A549 (cell line): ENCODE data around the gene TRERF1.

ENCODE experiments used
- CTCF ChIP-seq: fragments of >200 bp; sonication (Bioruptor Twin); formaldehyde crosslinking; IDR thresholded peaks from 3 replicates; pipeline ENCODE4 v1.5.1; 2016
- ELK1 ChIP-seq: fragments of 150-350 bp; IDR thresholded peaks from 2 replicates; pipeline ENCODE4 v1.6.1; 2014; ENCODE audit warnings: low read depth, mild to moderate bottlenecking, low read length
- HMGXB4 ChIP-seq: fragments of 250-450 bp; sonication (Bioruptor Pico); IDR thresholded peaks from 2 replicates; pipeline ENCODE4 v1.5.0; 2021; ENCODE audit warnings: mild to moderate bottlenecking, moderate library complexity, borderline replicate concordance
- RAD21 ChIP-seq, 2 experiments: fragments of >200 bp in 1 of 2; sonication (Bioruptor Twin) in 1 of 2; formaldehyde crosslinking in 1 of 2; IDR thresholded peaks in 1 of 2; conservative IDR thresholded peaks in 1 of 2; 2 replicates in 1 of 2; 3 replicates in 1 of 2; pipeline ENCODE4 v1.6.1; 2012 to 2018; ENCODE audit warnings: inconsistent platforms in 1 of 2

GRCh38 chr6:42331019-42331418, 120.7 kb downstream of the TRERF1 start:
- TF ChIP-seq CTCF (no peak), HMGXB4 (CRISPR knock-in tag) (no peak), ELK1 (no peak), RAD21 (conservative IDR thresholded peaks at IDR 0.05 in 1 of 2, IDR thresholded peaks at IDR 0.05 in 1 of 2) (no peak)
